AG10803 (cell line): ENCODE results near the gene DMD.
"Not testable (repeated sequence)": the region's sequence is repeated elsewhere in the genome, so short reads cannot be mapped to it uniquely, and the experiment has no call there.

Experiments used
- DNase-seq: peaks from one replicate; pipeline ENCODE4 v3.0.0; 2010; ENCODE audit warnings: low read depth
- H3K4me3 ChIP-seq: 2 replicates; pipeline ENCODE4 v1.5.1; 2011; ENCODE audit warnings: mild to moderate bottlenecking, low read length, control low read depth
- CTCF ChIP-seq: conservative IDR thresholded peaks from 2 replicates; pipeline ENCODE4 v1.5.1; 2011; ENCODE audit warnings: mild to moderate bottlenecking, low read length, control low read depth, inconsistent platforms

The DMD gene

GRCh38 chrX:31483336-31483735, 1728.0 kb downstream of the DMD start:
- peak; percentile 63 for DNase-seq
- no peak for TF ChIP-seq CTCF
- H3K4me3 ChIP-seq: no peak overlapping the region

DNA sequence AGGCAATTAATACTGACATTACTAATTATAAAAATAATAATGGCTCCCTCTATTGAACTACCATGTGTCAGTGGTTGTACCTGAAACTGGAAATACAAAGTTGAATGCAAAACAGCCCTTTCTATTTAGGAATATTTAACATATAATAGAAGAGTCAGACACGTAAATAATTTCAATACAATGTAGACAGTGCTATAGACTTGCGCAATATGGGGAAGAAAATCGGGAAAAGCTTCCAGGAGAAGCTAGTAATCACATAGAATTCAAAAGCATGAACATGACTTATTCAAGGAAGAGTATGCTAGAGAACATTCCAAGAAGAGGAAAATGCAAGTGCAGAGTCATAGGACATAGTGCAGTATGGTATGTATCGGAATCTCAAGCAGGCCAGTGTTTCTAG, 1730.7 kb downstream of the DMD start:
- DNase-seq: no peak
- no peak for TF ChIP-seq CTCF

DNA sequence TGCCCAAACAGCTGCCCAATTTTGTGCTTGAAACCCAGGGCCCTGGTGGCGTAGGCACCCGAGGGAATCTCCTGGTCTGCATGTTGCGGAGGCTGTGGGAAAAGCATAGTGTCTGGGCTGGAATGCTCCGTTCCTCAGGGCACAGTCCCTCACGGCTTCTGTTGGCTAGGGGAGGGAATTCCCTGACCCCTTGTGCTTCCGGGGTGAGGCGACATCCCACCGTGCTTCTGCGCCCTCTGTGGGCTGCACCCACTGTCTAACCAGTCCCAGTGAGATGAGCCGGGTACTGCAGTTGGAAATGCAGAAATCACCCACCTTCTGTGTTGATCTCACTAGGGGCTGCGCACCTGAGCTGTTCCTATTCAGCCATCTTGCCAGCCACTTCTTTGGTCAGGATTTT, 1740.1 kb downstream of the DMD start:
- no peak overlapping the region for H3K4me3 ChIP-seq
- no peak for TF ChIP-seq CTCF
- DNase-seq: no peak

More for the DNA sequence above, 1730.7 kb downstream of the DMD start:
- H3K4me3 ChIP-seq: no peak overlapping the region

GRCh38 chrX:31470753-31471152, 1740.6 kb downstream of the DMD start:
- H3K4me3 ChIP-seq, DNase-seq: not testable (repeated sequence)

DNA sequence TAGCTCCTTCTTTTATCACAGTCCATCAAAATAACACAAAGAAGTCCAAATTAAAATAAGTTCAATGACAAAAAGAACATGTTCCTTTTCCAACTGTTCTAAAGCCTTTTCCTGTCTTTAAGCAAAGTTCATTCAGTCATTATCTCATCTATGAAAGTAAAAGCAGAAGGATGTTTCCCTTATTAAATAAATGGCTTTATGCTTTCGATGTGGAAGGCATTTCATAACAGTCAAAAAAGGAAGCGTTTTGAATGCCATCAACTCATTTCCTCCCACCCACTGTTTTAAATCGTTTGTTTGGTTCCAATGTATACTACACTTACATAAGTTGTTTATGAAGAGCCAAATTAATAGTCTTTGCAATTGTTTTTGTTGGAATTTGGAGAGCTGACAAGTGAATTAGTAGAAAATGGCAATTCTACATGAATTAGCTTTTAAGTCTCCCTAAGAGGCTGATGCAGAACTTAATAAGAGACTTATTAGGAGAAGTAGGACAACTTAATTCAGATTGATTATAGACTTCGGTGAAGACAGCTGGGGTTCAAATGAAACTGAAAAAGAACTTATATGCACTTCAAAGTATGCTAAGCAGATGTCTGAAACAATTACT, 1746.9 kb downstream of the DMD start:
- DNase-seq: no peak
- TF ChIP-seq CTCF: no peak
- H3K4me3 ChIP-seq: no peak overlapping the region

DNA sequence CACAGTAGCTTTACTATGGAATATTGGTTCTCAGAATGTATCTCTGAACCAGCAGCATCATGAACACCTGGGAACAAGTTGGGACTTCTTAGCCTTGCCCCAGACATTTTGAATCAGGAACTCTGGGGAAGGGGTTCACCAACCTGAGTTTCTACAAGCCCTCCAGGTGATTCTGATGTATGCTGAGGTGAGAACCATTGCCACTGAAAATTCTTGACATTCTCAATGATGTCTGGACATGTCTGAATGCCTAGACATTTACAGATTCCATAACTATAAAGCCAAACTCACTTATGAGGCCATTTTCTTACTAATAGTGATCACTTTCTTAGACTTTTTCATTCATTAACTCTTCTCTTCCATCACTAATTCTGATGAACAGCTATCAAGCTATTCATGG, 1750.1 kb downstream of the DMD start:
- H3K4me3 ChIP-seq: no peak overlapping the region
- no peak for TF ChIP-seq CTCF
- no peak for DNase-seq

- no peak overlapping the region for H3K4me3 ChIP-seq
- DNase-seq: peak; percentile 20
- TF ChIP-seq CTCF: no peak
Measured at GRCh38 chrX:31459361-31459760, 1752.0 kb downstream of the DMD start.

GRCh38 chrX:31449965-31450364, 1761.4 kb downstream of the DMD start:
- no peak overlapping the region for H3K4me3 ChIP-seq
- peak; percentile 43 for DNase-seq
- no peak for TF ChIP-seq CTCF
